Measurements from ENCODE around the gene DNER.

DNA sequence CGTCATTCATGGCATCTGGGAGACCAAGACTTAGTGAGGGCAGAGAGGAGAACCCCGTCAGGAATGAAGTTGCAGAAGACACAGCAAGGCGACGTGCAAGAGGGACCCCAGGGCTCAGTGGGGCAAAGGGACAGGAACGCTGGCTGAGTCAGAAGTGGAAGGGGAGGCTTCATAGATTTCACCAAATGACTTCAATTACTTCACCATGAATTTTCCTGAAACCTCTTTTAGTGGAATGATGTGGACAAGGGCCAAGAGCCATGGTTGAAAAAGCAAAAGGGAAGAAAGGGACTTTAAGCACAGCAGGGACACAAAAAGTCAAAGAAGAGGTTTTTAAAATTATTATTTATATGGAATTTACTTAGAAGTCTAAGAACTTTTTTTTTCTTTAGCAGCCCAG is 301.7 kb downstream of the DNER start:
- TF ChIP-seq, protein P1, sequence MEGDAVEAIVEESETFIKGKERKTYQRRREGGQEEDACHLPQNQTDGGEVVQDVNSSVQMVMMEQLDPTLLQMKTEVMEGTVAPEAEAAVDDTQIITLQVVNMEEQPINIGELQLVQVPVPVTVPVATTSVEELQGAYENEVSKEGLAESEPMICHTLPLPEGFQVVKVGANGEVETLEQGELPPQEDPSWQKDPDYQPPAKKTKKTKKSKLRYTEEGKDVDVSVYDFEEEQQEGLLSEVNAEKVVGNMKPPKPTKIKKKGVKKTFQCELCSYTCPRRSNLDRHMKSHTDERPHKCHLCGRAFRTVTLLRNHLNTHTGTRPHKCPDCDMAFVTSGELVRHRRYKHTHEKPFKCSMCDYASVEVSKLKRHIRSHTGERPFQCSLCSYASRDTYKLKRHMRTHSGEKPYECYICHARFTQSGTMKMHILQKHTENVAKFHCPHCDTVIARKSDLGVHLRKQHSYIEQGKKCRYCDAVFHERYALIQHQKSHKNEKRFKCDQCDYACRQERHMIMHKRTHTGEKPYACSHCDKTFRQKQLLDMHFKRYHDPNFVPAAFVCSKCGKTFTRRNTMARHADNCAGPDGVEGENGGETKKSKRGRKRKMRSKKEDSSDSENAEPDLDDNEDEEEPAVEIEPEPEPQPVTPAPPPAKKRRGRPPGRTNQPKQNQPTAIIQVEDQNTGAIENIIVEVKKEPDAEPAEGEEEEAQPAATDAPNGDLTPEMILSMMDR (IDR thresholded peaks at IDR 0.05; ENCODE audit: low read depth, low read length): no peak
- TF ChIP-seq, protein P2, sequence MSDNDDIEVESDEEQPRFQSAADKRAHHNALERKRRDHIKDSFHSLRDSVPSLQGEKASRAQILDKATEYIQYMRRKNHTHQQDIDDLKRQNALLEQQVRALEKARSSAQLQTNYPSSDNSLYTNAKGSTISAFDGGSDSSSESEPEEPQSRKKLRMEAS (IDR thresholded peaks at IDR 0.05; ENCODE audit: low read depth, low read length): no peak
- TF ChIP-seq POLR2A (IDR thresholded peaks at IDR 0.05; ENCODE audit: extremely low read depth, insufficient read length): no peak

Measured in NB4 (cell line).